Middle frontal gyrus (tissue), 1 donor: ENCODE results near the gene TP53I13.

Experiments used
- DNase-seq: peaks from one replicate; pipeline ENCODE4 v3.0.0-alpha.2; 2015; ENCODE audit warnings: low spot score; ENCODE audit errors: extremely low spot score

Gene TP53I13

DNA sequence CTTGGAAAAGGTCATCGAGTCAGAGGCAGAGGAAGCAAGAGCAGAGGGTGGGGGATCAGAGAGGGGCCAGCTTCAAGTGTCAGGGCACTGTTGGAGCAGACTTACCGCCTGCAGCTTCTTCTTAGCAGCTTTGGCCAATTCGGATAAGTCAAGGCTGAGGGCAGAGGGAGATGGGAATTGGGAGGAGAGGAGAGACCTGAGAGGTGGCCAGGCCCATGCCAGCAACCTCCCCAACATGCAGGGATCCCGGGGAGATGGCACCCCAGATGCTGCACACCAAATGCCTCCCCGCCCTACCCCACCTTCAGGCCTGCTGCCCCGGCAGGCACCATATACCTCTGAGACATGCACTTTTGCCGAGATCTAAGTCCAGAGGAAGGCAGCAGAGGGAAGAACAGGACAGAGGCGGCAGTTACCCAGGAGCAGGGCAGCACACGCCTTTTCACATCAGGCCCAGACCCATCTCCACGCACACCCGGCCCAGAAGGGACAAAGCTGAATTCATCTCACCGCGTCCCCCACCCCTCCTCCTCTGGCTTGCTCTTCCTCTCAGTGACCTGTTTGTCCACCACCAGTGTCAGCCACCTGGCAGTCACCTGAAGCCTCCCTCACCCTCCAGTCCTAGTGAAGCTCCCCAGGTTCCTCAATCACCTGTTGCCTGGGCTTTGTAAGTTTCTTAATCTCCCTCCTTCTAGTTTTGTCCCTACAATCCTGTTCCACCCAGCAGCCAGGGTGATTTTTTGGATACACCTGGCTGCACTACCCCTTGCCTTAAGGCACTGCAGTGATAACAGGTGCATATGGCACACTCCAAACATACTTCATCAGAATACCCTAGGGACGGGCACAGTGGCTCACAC is 10.4 kb downstream of the TP53I13 start:
- DNase-seq, result no peak

DNA sequence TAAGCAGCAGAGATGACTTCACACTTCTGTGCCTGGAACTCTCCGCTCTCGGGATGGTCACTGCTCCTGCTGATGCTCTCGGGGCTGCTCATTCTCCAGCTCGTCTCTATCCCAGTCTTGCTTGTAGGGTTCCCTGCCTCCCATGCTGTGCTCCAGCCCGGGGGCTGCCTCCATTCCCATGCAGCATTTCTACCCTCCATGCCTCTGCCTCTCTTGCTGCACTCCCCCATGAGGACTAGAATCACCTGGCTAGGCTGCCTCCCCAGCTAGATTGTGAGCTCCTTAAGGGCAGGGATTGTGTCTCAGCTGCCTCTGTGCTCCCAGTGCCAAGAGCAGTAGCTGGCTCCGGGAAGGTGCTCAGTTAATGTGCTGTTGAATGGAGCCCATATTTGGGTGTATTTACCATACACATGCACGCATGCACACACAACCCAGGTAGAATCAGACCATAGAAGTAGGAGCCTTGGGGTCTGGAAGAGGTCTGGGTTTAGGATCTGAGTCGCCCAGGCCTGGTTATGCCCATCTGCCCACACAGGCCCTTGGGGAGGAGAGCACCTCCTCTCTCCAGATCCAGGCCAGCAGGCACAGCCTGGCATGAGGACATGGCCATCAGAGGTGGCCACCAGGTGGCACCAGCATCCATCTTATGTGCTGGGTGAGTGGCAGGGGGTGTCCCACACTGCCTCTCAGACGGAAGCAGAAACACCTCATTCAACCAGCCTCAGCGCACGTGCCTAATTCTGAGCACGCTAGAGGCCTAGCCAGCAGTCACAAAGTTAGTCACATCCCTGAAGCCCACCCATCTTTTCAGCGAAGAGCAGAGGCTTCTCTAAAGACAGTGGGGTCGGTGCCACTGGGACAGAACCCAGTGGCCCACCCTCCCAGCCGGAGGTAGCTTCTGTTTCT is 11.6 kb downstream of the TP53I13 start:
- DNase-seq, result peak; percentile 86

- no peak for DNase-seq
These were observed 13.2 kb downstream of the TP53I13 start for GRCh38 chr17:29581583-29582253.

DNA sequence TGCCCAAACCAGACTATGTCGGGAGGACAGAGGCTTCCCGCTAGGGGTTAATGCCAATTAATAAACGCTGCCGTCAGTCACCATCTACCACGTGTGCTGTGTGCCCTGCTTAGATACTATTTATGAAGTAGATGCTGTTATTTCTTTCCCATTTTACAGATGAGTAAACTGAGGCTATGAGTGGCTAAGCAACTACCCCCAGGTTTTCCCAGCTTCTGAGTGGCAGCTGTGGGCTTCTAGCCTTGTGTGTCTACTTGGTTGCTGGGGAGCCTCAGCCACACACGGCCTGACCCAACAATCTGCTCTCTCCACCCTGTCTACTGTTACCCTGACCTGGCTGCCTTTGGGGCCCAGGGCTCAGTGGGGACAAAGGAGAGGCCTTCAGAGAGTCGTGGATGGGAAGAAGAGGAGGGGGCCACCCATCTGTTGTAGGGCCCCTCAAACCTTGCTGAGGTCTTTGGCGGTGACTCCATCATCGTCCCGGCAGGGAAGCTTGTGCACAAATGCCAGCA is 13.8 kb downstream of the TP53I13 start:
- no peak for DNase-seq

DNA sequence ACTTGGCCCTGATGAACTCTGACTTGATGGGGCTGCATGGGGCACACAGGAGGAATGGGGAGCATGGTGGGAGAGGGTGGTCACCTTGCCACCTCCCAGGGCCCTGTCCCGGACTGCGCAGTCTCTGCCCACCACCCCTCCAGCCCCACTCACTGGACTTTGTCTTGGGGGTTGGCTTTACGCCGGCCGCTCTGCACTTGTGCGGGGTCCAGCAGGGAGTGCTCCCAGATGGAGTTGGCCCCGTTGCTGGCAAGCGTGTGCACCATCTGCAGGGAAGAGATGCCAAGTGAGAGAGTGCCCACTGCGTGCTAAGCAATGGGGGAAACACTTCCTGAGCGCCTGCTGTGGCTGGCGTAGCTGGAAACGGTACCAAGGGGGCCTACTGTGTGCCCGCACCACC is 14.3 kb downstream of the TP53I13 start:
- DNase-seq, result peak; percentile 78

- no peak for DNase-seq
These were observed 15.1 kb downstream of the TP53I13 start for GRCh38 chr17:29583324-29584248.

DNA sequence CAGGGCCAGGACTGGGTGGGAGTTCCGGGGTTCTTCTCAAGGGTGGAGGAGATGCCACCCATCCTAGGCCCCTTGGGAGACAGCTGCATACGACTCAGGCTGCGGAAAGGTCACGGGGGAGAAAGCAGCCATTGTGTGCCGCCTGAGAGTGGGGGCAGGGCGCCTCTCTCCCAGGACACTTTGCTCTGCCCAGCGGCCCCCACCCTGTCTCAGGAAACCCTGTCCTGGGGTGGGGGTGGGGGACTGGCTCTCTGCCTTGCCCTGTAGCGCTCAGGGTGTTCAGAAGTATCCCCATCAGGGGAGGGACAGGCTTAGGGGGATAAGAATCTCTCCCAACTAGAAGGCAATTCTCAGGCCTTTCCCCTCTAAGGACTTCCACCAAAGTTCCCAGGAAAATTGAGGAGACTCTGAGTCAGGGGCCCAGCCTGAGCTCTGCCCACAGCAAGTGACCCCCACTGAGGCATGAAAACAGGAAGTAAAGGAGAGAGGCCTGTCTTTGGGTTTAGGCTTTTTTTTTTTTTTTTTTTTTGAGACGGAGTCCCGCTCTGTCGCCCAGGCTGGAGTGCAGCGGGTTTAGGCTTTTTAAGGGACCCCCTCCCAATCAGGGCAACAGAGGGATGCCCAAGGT is 16.1 kb downstream of the TP53I13 start:
- DNase-seq, result no peak

DNA sequence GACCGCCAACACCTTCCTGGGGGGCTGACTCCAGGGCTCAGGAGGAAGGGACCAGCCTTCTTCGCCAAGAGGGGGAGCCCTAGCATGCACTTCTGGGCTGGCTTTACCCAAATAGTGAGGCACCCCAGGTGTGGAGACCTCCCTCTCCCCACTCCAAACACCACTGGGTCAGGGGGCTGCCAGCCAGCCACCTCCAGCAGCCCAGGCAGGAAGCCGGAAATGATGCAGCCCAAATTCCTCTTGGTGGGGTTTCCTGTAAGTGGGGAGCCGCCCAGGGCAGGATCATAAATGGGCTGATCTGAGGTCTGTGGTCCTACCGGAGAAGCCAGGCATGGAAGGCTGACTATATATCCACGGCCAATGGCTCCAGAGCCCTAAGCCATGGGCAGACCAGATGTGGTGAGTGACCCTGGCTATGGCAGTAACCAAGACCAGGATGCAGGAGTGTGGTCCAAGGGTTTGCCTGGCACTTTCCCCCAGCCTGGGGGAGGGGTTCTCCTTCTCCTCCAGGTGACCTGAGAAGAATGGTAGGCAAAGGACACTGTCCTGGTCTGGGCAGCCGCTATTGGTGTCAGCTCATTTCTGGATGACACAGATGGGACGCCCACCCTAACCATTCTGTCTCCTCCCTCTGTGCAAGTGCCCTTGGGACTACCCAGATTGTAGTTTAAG is 16.7 kb downstream of the TP53I13 start:
- DNase-seq, result no peak

GRCh38 chr17:29586676-29587469 is 18.4 kb downstream of the TP53I13 start:
- no peak for DNase-seq

DNA sequence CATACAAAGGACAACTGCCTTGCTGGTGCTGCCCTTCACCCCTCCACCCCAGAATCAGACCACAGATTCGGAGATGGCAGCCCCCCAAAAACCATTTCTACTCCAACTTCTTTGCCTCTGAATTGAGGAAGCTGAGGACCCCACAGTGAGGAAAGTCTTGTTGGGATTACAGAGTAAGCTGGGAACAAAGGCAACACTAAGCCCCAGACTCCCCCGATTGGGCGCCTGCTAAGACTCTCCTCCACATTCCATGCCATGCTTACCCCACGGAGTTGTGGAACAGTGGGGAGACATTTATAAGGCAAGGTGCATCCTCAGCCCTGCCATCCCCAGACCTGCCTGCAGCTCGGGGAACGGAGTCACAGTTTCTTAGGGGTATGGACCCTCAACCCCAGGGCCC is 19.1 kb downstream of the TP53I13 start:
- DNase-seq, result no peak

DNA sequence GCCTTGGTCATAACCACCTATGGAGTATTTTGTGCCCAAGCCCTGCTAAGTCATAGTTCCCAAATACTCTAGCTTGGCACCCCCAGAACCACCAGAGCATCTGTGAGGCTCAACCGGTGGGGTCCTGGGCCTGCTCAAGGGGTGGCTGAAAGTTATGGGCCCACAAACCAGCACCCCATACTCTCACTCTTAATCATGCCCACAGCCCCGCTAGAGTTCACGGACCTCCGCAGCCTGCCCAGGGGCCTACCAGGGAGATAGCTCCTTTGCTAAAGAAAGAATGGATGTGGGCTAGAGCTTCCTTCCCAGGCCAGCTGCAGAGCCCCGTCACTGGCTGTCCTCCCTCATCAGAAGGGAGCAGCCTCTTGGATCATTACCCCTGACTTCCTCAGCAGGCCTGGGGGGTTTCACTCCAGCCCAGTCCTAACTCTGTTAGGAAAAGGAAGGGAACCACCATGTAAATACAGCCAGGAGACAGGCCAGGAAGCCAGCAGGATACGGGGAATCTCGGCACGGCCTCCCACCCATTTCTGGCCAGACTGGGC is 19.6 kb downstream of the TP53I13 start:
- no peak for DNase-seq

DNA sequence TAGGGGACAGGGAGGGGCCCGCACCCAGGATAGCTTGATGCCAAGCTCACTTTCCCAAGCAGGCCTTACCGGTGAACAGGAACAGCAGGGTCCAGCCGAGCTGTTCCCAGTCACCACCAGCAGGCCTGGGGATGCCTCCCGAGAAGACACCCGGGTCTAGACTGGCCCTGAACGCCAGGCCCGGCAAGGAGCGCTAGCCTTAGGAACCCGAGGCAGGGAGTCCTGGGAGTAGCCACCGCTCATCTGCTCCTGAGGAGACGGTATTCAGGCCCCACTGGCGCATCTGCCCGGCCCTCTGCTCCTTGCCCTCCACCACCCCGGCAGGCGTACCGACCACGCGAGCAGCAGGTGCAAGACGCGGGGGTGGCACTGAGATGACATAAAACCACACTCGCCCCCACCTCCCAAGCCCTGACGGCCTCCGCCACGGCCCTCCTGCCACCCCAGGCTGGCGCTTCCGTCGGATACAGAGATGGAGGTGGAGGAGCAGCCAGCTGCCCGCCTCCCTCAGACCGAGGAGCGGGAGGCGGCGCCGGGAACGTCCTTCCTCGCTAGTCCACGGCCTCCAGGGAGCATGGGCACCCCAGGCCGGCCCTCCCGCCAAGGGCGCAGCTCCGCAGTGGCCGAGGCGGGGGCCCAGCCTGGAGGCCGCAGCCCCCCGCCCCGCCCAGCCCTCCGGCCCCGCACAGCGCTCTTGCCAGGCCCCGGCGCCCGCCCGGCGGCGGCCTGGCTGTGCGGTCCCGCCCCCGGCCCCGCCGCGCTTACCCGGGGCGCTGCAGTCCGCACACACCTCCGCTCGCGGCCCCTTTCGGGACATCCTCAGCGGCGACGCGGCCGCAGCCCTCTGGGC is 20.3 kb downstream of the TP53I13 start:
- DNase-seq, result no peak

DNA sequence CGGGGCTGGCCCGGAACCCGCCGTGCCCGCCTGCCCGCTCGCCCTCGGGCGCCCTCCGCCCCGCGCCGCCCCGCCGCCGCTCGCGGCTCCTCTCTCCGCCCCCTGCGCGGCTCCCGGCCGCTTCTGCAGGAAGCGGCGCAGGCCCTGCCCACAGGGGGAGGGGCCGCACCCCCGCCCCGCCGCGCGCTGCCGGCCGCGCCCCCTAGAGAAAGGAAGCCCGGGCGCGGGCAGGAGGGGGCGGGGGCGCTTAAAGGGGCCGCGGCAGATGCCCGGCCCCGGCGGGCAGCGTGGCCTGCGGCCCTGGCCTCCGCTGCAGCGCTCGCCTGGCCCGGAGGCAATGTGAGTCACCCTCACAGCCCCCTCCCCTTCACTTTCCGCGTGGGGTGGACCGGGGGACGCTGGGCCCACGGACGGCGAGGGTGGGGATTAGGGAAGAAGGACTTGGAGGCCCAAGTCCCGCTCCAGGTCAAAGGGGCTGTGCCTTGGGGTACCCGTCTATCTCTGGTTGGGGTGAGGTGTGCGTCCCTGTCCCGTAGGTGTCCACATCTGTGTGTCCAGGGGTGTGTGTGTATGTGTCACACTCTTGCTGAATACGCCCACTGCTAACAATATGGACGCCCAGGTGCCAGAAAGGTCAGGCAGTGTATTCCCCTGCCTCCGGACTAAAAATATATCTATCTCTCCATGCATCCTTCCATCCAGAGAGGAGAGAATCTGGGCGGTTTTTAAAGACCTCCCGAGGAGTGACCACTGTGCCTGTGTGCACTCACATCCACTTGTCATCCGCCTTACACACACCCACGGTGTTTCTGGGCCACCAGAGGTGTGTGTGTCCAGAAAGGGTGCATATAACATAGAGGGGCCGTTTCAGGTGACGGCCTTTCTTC is 21.3 kb downstream of the TP53I13 start, which contains the start of gene GIT1:
Gene GIT1, minus strand, starts transcription at position 125 of the 887 bp plus-strand sequence. CDS start 270 bp downstream, outside the sequence.
- peak; percentile 84 for DNase-seq

GRCh38 chr17:29590411-29591145 is 22.1 kb downstream of the TP53I13 start:
- DNase-seq, result no peak

- DNase-seq, result no peak
These were observed 22.7 kb downstream of the TP53I13 start for GRCh38 chr17:29591146-29591736.
